ENCODE measurements around the gene MBLAC1. TPM values are rescaled to one million over a fixed set of nuclear protein-coding genes. Genes with fewer than 3 reads are reported as not detected.

MBLAC1 gene
- total and polyA plus RNA-seq, 4 experiments from 2014 or later, result 0.77 to 6.8 (median 3.8) TPM

- Mint-ChIP-seq H3K4me1 (peaks cover 23 to 70% (median 46%) of the 10 kb centered on the region in 4 donors), H3K27me3 (no peaks in the 10 kb centered on the region), H3K4me3 (peak overlapping the region in 6 of 8 donors; percentile 41 to 88 (median 56)), H3K27ac (peak overlapping the region in 4 of 7 donors; percentile 41 to 87 (median 78)), H3K9me3 (no peaks in the 10 kb centered on the region), H3K36me3 (peaks cover 11 to 48% of the 10 kb centered on the region in 2 donors)
- CTCF ChIA-PET (ENCODE audit: partially characterized antibody), result interaction anchor here (1.1 kb wide), 1 partner anchor 23 kb away, joined by 3 read pairs; no protein-coding TSS in a partner anchor
- POLR2A ChIA-PET (ENCODE audit: partially characterized antibody), result interaction anchor here (1.2 to 6.4 kb wide), 7 partner anchors 12 to 64 kb away, joined by 3 to 53 read pairs (median 9); partner anchors contain the start of genes GAL3ST4, GPC2, PVRIG and STAG3
- Histone ChIP-seq H3K4me3 (ENCODE audit: low read length in 2 of 2) (no peak overlapping the region), H3K4me1 (ENCODE audit: insufficient read depth, low read length) (peaks cover 59% of the 10 kb centered on the region), H3K9me3 (ENCODE audit: control insufficient read depth in 1 of 2, low read length in 2 of 2) (no peaks in the 10 kb centered on the region), H3K27ac (ENCODE audit: low read depth, low read length) (no peak overlapping the region), H3K36me3 (ENCODE audit: insufficient read depth, low read length) (peaks cover 36% of the 10 kb centered on the region), H3K27me3 (ENCODE audit: insufficient read depth, low read length) (no peaks in the 10 kb centered on the region)
- DNase-seq, result no peak
- intact Hi-C loops (cut with micrococcal nuclease), result no loop called here
Observed at GRCh38 chr7:100155553-100156317, 29.0 kb downstream of the MBLAC1 start.

- Mint-ChIP-seq H3K4me1 (peaks cover 23 to 74% (median 44%) of the 10 kb centered on the region in 4 donors), H3K27ac (peak overlapping the region; percentile 82 to 96 (median 91)), H3K4me3 (peak overlapping the region; percentile 65 to 90 (median 88)), H3K9me3 (no peaks in the 10 kb centered on the region), H3K27me3 (no peaks in the 10 kb centered on the region), H3K36me3 (peaks cover 11 to 48% of the 10 kb centered on the region in 2 donors)
- H3K4me1 ChIP-seq (ENCODE audit: insufficient read depth, low read length), result peaks cover 58% of the 10 kb centered on the region
- peak overlapping the region; percentile 80 for H3K27ac ChIP-seq (ENCODE audit: low read depth, low read length)
- H3K9me3 ChIP-seq (ENCODE audit: control insufficient read depth in 1 of 2, low read length in 2 of 2), result no peaks in the 10 kb centered on the region
- peaks cover 35% of the 10 kb centered on the region for H3K36me3 ChIP-seq (ENCODE audit: insufficient read depth, low read length)
- intact Hi-C loops (cut with micrococcal nuclease), result no loop called here
- peak in 1 of 5 donors; percentile 74 for DNase-seq
- no peaks in the 10 kb centered on the region for H3K27me3 ChIP-seq (ENCODE audit: insufficient read depth, low read length)
- ChIA-PET POLR2A (ENCODE audit: partially characterized antibody) (interaction anchor here (0.7 to 6.4 kb wide), 11 partner anchors 8 to 273 kb away, joined by 3 to 73 read pairs (median 9); partner anchors contain the start of genes GAL3ST4, GPC2, LAMTOR4 and MEPCE), CTCF (ENCODE audit: partially characterized antibody) (interaction anchor here (1.0 to 2.2 kb wide), 2 partner anchors 8 to 22 kb away, joined by 3 to 8 read pairs; partner anchors contain the start of gene LAMTOR4)
- no peak overlapping the region for H3K4me3 ChIP-seq (ENCODE audit: low read length in 2 of 2)
Observed at GRCh38 chr7:100156331-100157068, 29.7 kb downstream of the MBLAC1 start.

- Histone ChIP-seq H3K4me1 (ENCODE audit: insufficient read depth, low read length) (peaks cover 54% of the 10 kb centered on the region), H3K9me3 (ENCODE audit: control insufficient read depth in 1 of 2, low read length in 2 of 2) (no peaks in the 10 kb centered on the region), H3K4me3 (ENCODE audit: low read length in 2 of 2) (peak overlapping the region in 1 of 2 donors; percentile 74), H3K27me3 (ENCODE audit: insufficient read depth, low read length) (no peaks in the 10 kb centered on the region), H3K27ac (ENCODE audit: low read depth, low read length) (peak overlapping the region; percentile 80), H3K36me3 (ENCODE audit: insufficient read depth, low read length) (peaks cover 32% of the 10 kb centered on the region)
- intact Hi-C loops (cut with micrococcal nuclease), result no loop called here
- H3K4me1 Mint-ChIP-seq, result peaks cover 23 to 74% (median 44%) of the 10 kb centered on the region in 4 donors
- H3K36me3 Mint-ChIP-seq, result peaks cover 11 to 45% of the 10 kb centered on the region in 2 donors
- ChIA-PET CTCF (ENCODE audit: partially characterized antibody) (interaction anchor here (1.0 to 2.2 kb wide), 2 partner anchors 9 to 23 kb away, joined by 3 to 8 read pairs; partner anchors contain the start of gene LAMTOR4), POLR2A (ENCODE audit: partially characterized antibody) (interaction anchor here (0.7 to 6.4 kb wide), 10 partner anchors 9 to 272 kb away, joined by 3 to 73 read pairs (median 10); partner anchors contain the start of genes GAL3ST4, GPC2, LAMTOR4 and MEPCE)
- no peaks in the 10 kb centered on the region for H3K9me3 Mint-ChIP-seq
- no peaks in the 10 kb centered on the region for H3K27me3 Mint-ChIP-seq
- H3K27ac Mint-ChIP-seq, result peak overlapping the region; percentile 82 to 96 (median 91)
- peak overlapping the region; percentile 65 to 90 (median 88) for H3K4me3 Mint-ChIP-seq
- DNase-seq, result no peak
Observed at GRCh38 chr7:100157069-100157333, 30.2 kb downstream of the MBLAC1 start.

- no peaks in the 10 kb centered on the region for H3K27me3 Mint-ChIP-seq
- H3K9me3 ChIP-seq (ENCODE audit: control insufficient read depth in 1 of 2, low read length in 2 of 2), result no peaks in the 10 kb centered on the region
- POLR2A ChIA-PET (ENCODE audit: partially characterized antibody), result interaction anchor here (0.9 to 6.4 kb wide), 14 partner anchors 9 to 272 kb away, joined by 3 to 73 read pairs (median 8); partner anchors contain the start of genes AP4M1, GAL3ST4, GPC2 and LAMTOR4
- no peaks in the 10 kb centered on the region for H3K9me3 Mint-ChIP-seq
- CTCF ChIA-PET (ENCODE audit: partially characterized antibody), result interaction anchor here (1.0 to 2.2 kb wide), 3 partner anchors 9 to 23 kb away, joined by 3 to 8 read pairs (median 3); partner anchors contain the start of gene LAMTOR4
- H3K4me1 ChIP-seq (ENCODE audit: insufficient read depth, low read length), result peaks cover 49% of the 10 kb centered on the region
- no peaks in the 10 kb centered on the region for H3K27me3 ChIP-seq (ENCODE audit: insufficient read depth, low read length)
- H3K27ac ChIP-seq (ENCODE audit: low read depth, low read length), result peak overlapping the region; percentile 80
- peak overlapping the region; percentile 86 to 96 (median 92) for H3K27ac Mint-ChIP-seq
- H3K36me3 ChIP-seq (ENCODE audit: insufficient read depth, low read length), result peaks cover 30% of the 10 kb centered on the region
- peaks cover 19 to 74% (median 40%) of the 10 kb centered on the region in 4 donors for H3K4me1 Mint-ChIP-seq
- peak overlapping the region; percentile 80 to 90 (median 88) for H3K4me3 Mint-ChIP-seq
- DNase-seq, result no peak
- intact Hi-C loops (cut with micrococcal nuclease), result loop anchor here (1.0 kb wide), 3 partner anchors 9 to 20 kb away; partner anchors contain the start of genes GAL3ST4, GPC2, LAMTOR4 and STAG3
- peak overlapping the region; percentile 12 to 74 for H3K4me3 ChIP-seq (ENCODE audit: low read length in 2 of 2)
- peaks cover 6 to 41% of the 10 kb centered on the region in 2 donors for H3K36me3 Mint-ChIP-seq
Observed at GRCh38 chr7:100157334-100158228, 30.8 kb downstream of the MBLAC1 start.

- peak within 1 kb of the TSS; percentile 80 for H3K27ac ChIP-seq (ENCODE audit: low read depth, low read length)
- peaks cover 25 to 79% (median 44%) of the 10 kb centered on the region in 4 donors for H3K4me1 Mint-ChIP-seq
- H3K27me3 ChIP-seq (ENCODE audit: insufficient read depth, low read length), result no peaks in the 10 kb centered on the region
- H3K9me3 Mint-ChIP-seq, result no peaks in the 10 kb centered on the region
- peak within 1 kb of the TSS; percentile 52 to 74 for H3K4me3 ChIP-seq (ENCODE audit: low read length in 2 of 2)
- no peaks in the 10 kb centered on the region for H3K27me3 Mint-ChIP-seq
- H3K4me1 ChIP-seq (ENCODE audit: insufficient read depth, low read length), result peaks cover 49% of the 10 kb centered on the region
- H3K27ac Mint-ChIP-seq, result peak within 1 kb of the TSS; percentile 86 to 96 (median 92)
- no peaks in the 10 kb centered on the region for H3K9me3 ChIP-seq (ENCODE audit: control insufficient read depth in 1 of 2, low read length in 2 of 2)
- DNase-seq, result peak; percentile 86 to 93 (median 87)
- H3K4me3 Mint-ChIP-seq, result peak within 1 kb of the TSS; percentile 86 to 90 (median 88)
- peaks cover 4 to 36% of the 10 kb centered on the region in 2 donors for H3K36me3 Mint-ChIP-seq
- intact Hi-C loops (cut with micrococcal nuclease), result loop anchor here (1.0 kb wide), 3 partner anchors 10 to 19 kb away; partner anchors contain the start of genes GAL3ST4, GPC2, LAMTOR4 and STAG3
- CTCF ChIA-PET (ENCODE audit: partially characterized antibody), result interaction anchor here (0.7 to 2.2 kb wide), 5 partner anchors 10 to 59 kb away, joined by 3 to 8 read pairs (median 3); partner anchors contain the start of gene LAMTOR4
- POLR2A ChIA-PET (ENCODE audit: partially characterized antibody), result interaction anchor here (0.9 to 6.4 kb wide), 15 partner anchors 10 to 271 kb away, joined by 3 to 73 read pairs (median 7); partner anchors contain the start of genes AP4M1, GAL3ST4, GPC2 and LAMTOR4
- peaks cover 22% of the 10 kb centered on the region for H3K36me3 ChIP-seq (ENCODE audit: insufficient read depth, low read length)
Observed at GRCh38 chr7:100158229-100159098, 31.7 kb downstream of the MBLAC1 start, which contains the start of gene TRAPPC14. Gene TRAPPC14 (minus strand): TSS chr7:100158723. CDS start chr7:100158499, 224 bp downstream.
